ENCODE measurements around the gene NOTO. TPM values are rescaled to one million over a fixed set of nuclear protein-coding genes. Genes with fewer than 3 reads are reported as not detected.
A peak's percentile ranks its signal among the peaks of the same experiment; 100 is the strongest.

NOTO gene
- 0.55 and 0.66 TPM in 2 replicates for total RNA-seq (2021)
- long read RNA-seq, transcript NOTO-201 (3 exons, 2,749 nt): major isoform, 5 of 5 reads
- long read RNA-seq, partial matches to known transcripts: 0 of 5 reads
- long read RNA-seq, other reads (novel, unspliced or antisense): 0 of 5 reads

- Mint-ChIP-seq H3K4me3 (peak within 1 kb of the TSS; percentile 56 to 73), H3K27me3 (ENCODE audit: low read depth) (peaks cover 76% of the 10 kb centered on the region), H3K27ac (no peak within 1 kb of the TSS), H3K4me1 (peaks cover 10 to 12% of the 10 kb centered on the region in 2 experiments), H3K36me3 (ENCODE audit: insufficient read depth in 1 of 3, low read depth in 3 of 3) (peaks cover 0 to 4% (median 0%) of the 10 kb centered on the region in 3 experiments; a peak in 1 of 7 replicates), H3K9me3 (peaks cover 8% of the 10 kb centered on the region in 2 experiments; a peak in 3 of 5 replicates)
- peaks cover 6% of the 10 kb centered on the region for H3K23me2 ChIP-seq (ENCODE audit: insufficient read length, low read depth, low read length, poor library complexity, severe bottlenecking)
- no peak within 1 kb of the TSS for H3T11ph ChIP-seq (ENCODE audit: low read length)
- no peaks in the 10 kb centered on the region for H4K20me1 ChIP-seq (ENCODE audit: control insufficient read depth, insufficient read depth, insufficient read length)
- H3K4me1 ChIP-seq (ENCODE audit: insufficient read depth, low read length): no peaks in the 10 kb centered on the region
- no peak within 1 kb of the TSS for H2AK5ac ChIP-seq (ENCODE audit: insufficient read length, low read length)
- peaks cover 13% of the 10 kb centered on the region; the same call in 1 of the 2 replicates for H3K27me3 ChIP-seq (ENCODE audit: insufficient read depth, low read length)
- H2BK20ac ChIP-seq (ENCODE audit: low read depth, low read length, poor library complexity, severe bottlenecking): no peak within 1 kb of the TSS
- H4K91ac ChIP-seq (ENCODE audit: insufficient read length, low read depth, low read length): no peak within 1 kb of the TSS
- H2BK5ac ChIP-seq (ENCODE audit: insufficient read length, low read length): no peak within 1 kb of the TSS
- no peak within 1 kb of the TSS for H4K8ac ChIP-seq (replicated peaks; ENCODE audit: insufficient read length, low read depth, low read length)
- DNase-seq: peak; percentile 76
- H3K23ac ChIP-seq (ENCODE audit: insufficient read length, low read depth, low read length): no peak within 1 kb of the TSS
- H3K56ac ChIP-seq (ENCODE audit: insufficient read length, low read depth, low read length): no peak within 1 kb of the TSS
- no peaks in the 10 kb centered on the region for H3K79me1 ChIP-seq (ENCODE audit: insufficient read depth, low read depth, low read length, poor library complexity, severe bottlenecking)
- H3K14ac ChIP-seq (ENCODE audit: insufficient read depth, low read length): peak within 1 kb of the TSS; percentile 19; the same call in 1 of the 2 replicates
- no peak within 1 kb of the TSS for H2AFZ ChIP-seq (ENCODE audit: low read length)
- H3K18ac ChIP-seq (ENCODE audit: insufficient read length, low read depth, low read length): no peak within 1 kb of the TSS
- H2BK120ac ChIP-seq (ENCODE audit: low read depth, low read length, poor library complexity, severe bottlenecking): no peak within 1 kb of the TSS
- H3K4ac ChIP-seq (ENCODE audit: low read depth, low read length): no peak within 1 kb of the TSS
- no peak within 1 kb of the TSS for H2BK12ac ChIP-seq (ENCODE audit: insufficient read length, low read depth, low read length)
- no peak within 1 kb of the TSS for H4K5ac ChIP-seq (ENCODE audit: insufficient read length, low read depth, low read length)
- no peaks in the 10 kb centered on the region for H3K9me3 ChIP-seq (ENCODE audit: control insufficient read depth, low read depth, low read length)
- no CpG with 5 or more reads among the region's 87 CpGs for WGBS (ENCODE audit: extremely low coverage, insufficient read length, low lambda C conversion rate)
- H3K27ac ChIP-seq (ENCODE audit: insufficient read length, low read depth, low read length): no peak within 1 kb of the TSS
- H3K79me2 ChIP-seq (ENCODE audit: insufficient read depth, low read length): no peaks in the 10 kb centered on the region
- TF ChIP-seq CTCF (conservative IDR thresholded peaks at IDR 0.05): no peak
- no peak within 1 kb of the TSS for H3K9ac ChIP-seq (ENCODE audit: extremely low read depth, insufficient read length, low read length)
- no peak within 1 kb of the TSS for H2BK15ac ChIP-seq (ENCODE audit: low read depth, low read length)
- peak within 1 kb of the TSS; percentile 45 for H3K4me2 ChIP-seq (ENCODE audit: insufficient read depth, insufficient read length, low read length)
These were observed at the start of gene NOTO for GRCh38 chr2:73202156-73203054. NOTO (plus strand) TSS chr2:73202574; CDS start chr2:73202667, 93 bp downstream.

Data from H9 (cell line).